Measurements from ENCODE around the gene FHL1. TPM values are rescaled to one million over a fixed set of nuclear protein-coding genes. Genes with fewer than 3 reads are reported as not detected.

FHL1 gene
- polyA plus RNA-seq, 3 donors: 0.75 to 4.0 (median 0.98) TPM

GRCh38 chrX:136194536-136194935, 47.2 kb downstream of the FHL1 start:
- Histone ChIP-seq H3K4me2 (replicated peaks; ENCODE audit: extremely low read depth, low read length, poor library complexity, severe bottlenecking) (no peak overlapping the region), H3K27ac (ENCODE audit: low read depth in 1 of 2, low read length in 2 of 2) (no peak overlapping the region), H3K4me3 (replicated peaks in 1 of 3; ENCODE audit: low read depth in 2 of 3, low read length in 3 of 3) (no peak overlapping the region), H2AFZ (ENCODE audit: insufficient read depth, low read depth, low read length, poor library complexity, severe bottlenecking) (no peak overlapping the region), H3K9ac (ENCODE audit: insufficient read depth, low read length, poor library complexity, severe bottlenecking) (no peak overlapping the region), H3K36me3 (replicated peaks in 1 of 2; ENCODE audit: control insufficient read depth in 1 of 2, insufficient read depth in 2 of 2, low read length in 2 of 2) (no peaks in the 10 kb centered on the region), H3K4me1 (ENCODE audit: control insufficient read depth in 1 of 2, insufficient read depth in 2 of 2, low read length in 2 of 2) (peaks cover 30 to 33% of the 10 kb centered on the region in 2 donors), H3K27me3 (ENCODE audit: control insufficient read depth in 2 of 2, insufficient read depth in 2 of 2, low read length in 2 of 2) (no peaks in the 10 kb centered on the region), H3K9me3 (replicated peaks in 1 of 2; ENCODE audit: control insufficient read depth in 1 of 2, insufficient read depth in 1 of 2, low read length in 2 of 2) (no peaks in the 10 kb centered on the region), H4K20me1 (ENCODE audit: insufficient read depth, low read length) (no peaks in the 10 kb centered on the region), H3K79me2 (ENCODE audit: insufficient read depth, low read length) (no peaks in the 10 kb centered on the region)
- peaks cover 34% of the 10 kb centered on the region for H3K4me1 Mint-ChIP-seq
- intact Hi-C loops (cut with micrococcal nuclease): no loop called here
- no CpG with 5 or more reads among the region's 2 CpGs for WGBS (ENCODE audit: insufficient coverage)
- H3K9me3 Mint-ChIP-seq: peaks cover 0 to 2% (median 0%) of the 10 kb centered on the region in 7 donors
- DNase-seq: no peak
- no peaks in the 10 kb centered on the region for H3K36me3 Mint-ChIP-seq
- no peak overlapping the region for H3K4me3 Mint-ChIP-seq
- no peak overlapping the region for H3K27ac Mint-ChIP-seq
- TF ChIP-seq CTCF (IDR thresholded peaks at IDR 0.05): no peak
- H3K27me3 Mint-ChIP-seq (ENCODE audit: low read depth in 3 of 3): peaks cover 0 to 2% (median 0%) of the 10 kb centered on the region in 3 donors

GRCh38 chrX:136195247-136195646, 47.9 kb downstream of the FHL1 start:
- Histone ChIP-seq H3K9me3 (replicated peaks in 1 of 2; ENCODE audit: control insufficient read depth in 1 of 2, insufficient read depth in 1 of 2, low read length in 2 of 2) (no peaks in the 10 kb centered on the region), H3K79me2 (ENCODE audit: insufficient read depth, low read length) (no peaks in the 10 kb centered on the region), H3K27me3 (ENCODE audit: control insufficient read depth in 2 of 2, insufficient read depth in 2 of 2, low read length in 2 of 2) (no peaks in the 10 kb centered on the region), H4K20me1 (ENCODE audit: insufficient read depth, low read length) (no peaks in the 10 kb centered on the region), H3K27ac (ENCODE audit: low read depth in 1 of 2, low read length in 2 of 2) (no peak overlapping the region), H2AFZ (ENCODE audit: insufficient read depth, low read depth, low read length, poor library complexity, severe bottlenecking) (no peak overlapping the region), H3K9ac (ENCODE audit: insufficient read depth, low read length, poor library complexity, severe bottlenecking) (no peak overlapping the region), H3K4me3 (replicated peaks in 1 of 3; ENCODE audit: low read depth in 2 of 3, low read length in 3 of 3) (no peak overlapping the region), H3K4me1 (ENCODE audit: control insufficient read depth in 1 of 2, insufficient read depth in 2 of 2, low read length in 2 of 2) (peaks cover 30 to 33% of the 10 kb centered on the region in 2 donors), H3K4me2 (replicated peaks; ENCODE audit: extremely low read depth, low read length, poor library complexity, severe bottlenecking) (no peak overlapping the region), H3K36me3 (replicated peaks in 1 of 2; ENCODE audit: control insufficient read depth in 1 of 2, insufficient read depth in 2 of 2, low read length in 2 of 2) (no peaks in the 10 kb centered on the region)
- Mint-ChIP-seq H3K36me3 (no peaks in the 10 kb centered on the region), H3K4me3 (no peak overlapping the region), H3K27me3 (ENCODE audit: low read depth in 3 of 3) (peaks cover 0 to 2% (median 0%) of the 10 kb centered on the region in 3 donors), H3K9me3 (peaks cover 0 to 2% (median 0%) of the 10 kb centered on the region in 7 donors), H3K4me1 (peaks cover 33% of the 10 kb centered on the region), H3K27ac (no peak overlapping the region)
- TF ChIP-seq CTCF (IDR thresholded peaks at IDR 0.05): no peak
- no CpG with 5 or more reads among the region's 4 CpGs for WGBS (ENCODE audit: insufficient coverage)
- no peak for DNase-seq
- intact Hi-C loops (cut with micrococcal nuclease): no loop called here

Measured in CD14-positive monocyte (primary cell).